Activated CD4-positive, alpha-beta T cell treated with anti-CD3 and anti-CD28 coated beads, Interleukin-2, amount 10 ng/mL, durations not matched to agents 7 days and 5 days (primary cell): Measurements from ENCODE around the gene PNCK. TPM values are rescaled to one million over a fixed set of nuclear protein-coding genes. Genes with fewer than 3 reads are reported as not detected.
"Not testable (repeated sequence)": the region's sequence is repeated elsewhere in the genome, so short reads cannot be mapped to it uniquely, and the experiment has no call there.

Experiments
- CTCF ChIA-PET: fragments of 350-600 bp; sonication (Branson Sonifier 250); formaldehyde crosslinking; loops from one replicate; lab custom pipeline; 2021; ENCODE audit warnings: antibody characterized with exemption; lab: Charles Lee
- POLR2A ChIA-PET: fragments of 350-600 bp; sonication (Branson Sonifier 250); formaldehyde crosslinking; loops from one replicate; lab custom pipeline; 2021; ENCODE audit warnings: antibody characterized with exemption; lab: Charles Lee
- DNase-seq: peaks from one replicate; pipeline ENCODE4 v3.0.0-alpha.2; 2020
- H3K27ac Mint-ChIP-seq: one replicate; pipeline ENCODE4 v1.8.0; 2021; ENCODE audit warnings: mild to moderate bottlenecking, moderate library complexity, mixed read lengths
- H3K27me3 Mint-ChIP-seq: one replicate; pipeline ENCODE4 v1.8.0; 2021; ENCODE audit warnings: mixed read lengths
- H3K36me3 Mint-ChIP-seq: one replicate; pipeline ENCODE4 v1.8.0; 2021; ENCODE audit warnings: low read depth, mixed read lengths
- H3K4me1 Mint-ChIP-seq: one replicate; pipeline ENCODE4 v1.8.0; 2021; ENCODE audit warnings: mixed read lengths
- H3K4me3 Mint-ChIP-seq: one replicate; pipeline ENCODE4 v1.8.0; 2021; ENCODE audit warnings: mild to moderate bottlenecking, moderate library complexity, mixed read lengths
- H3K9me3 Mint-ChIP-seq: one replicate; pipeline ENCODE4 v1.8.0; 2021; ENCODE audit warnings: mixed read lengths
- total RNA-seq, 2 experiments: library from RNA; stranded (reverse); gene quantifications; one replicate each; pipeline ENCODE4 v1.2.3, GENCODE V29; 2021

The PNCK gene
- total RNA-seq = not detected

- peaks cover 23% of the 10 kb centered on the region for H3K27me3 Mint-ChIP-seq
- no peak within 1 kb of the TSS for H3K27ac Mint-ChIP-seq
- CTCF ChIA-PET = interaction anchor here (0.9 kb wide), 1 partner anchor 11 kb away, joined by 3 read pairs; no protein-coding TSS in a partner anchor
- H3K36me3 Mint-ChIP-seq = no peaks in the 10 kb centered on the region
- H3K4me1 Mint-ChIP-seq = peaks cover 2% of the 10 kb centered on the region
- no peak within 1 kb of the TSS for H3K4me3 Mint-ChIP-seq
- H3K9me3 Mint-ChIP-seq = no peaks in the 10 kb centered on the region
- DNase-seq = no peak
- POLR2A ChIA-PET = no interaction called here
Measured at GRCh38 chrX:153673428-153674218, at the start of gene PNCK. PNCK (minus strand) TSS chrX:153673813; CDS start chrX:153673076, 737 bp downstream.

- peak overlapping the region; percentile 85 for H3K4me3 Mint-ChIP-seq
- ChIA-PET POLR2A (no interaction called here), CTCF (interaction anchor here (1.1 kb wide), 1 partner anchor 13 kb away, joined by 3 read pairs; no protein-coding TSS in a partner anchor)
- H3K27ac Mint-ChIP-seq = peak overlapping the region; percentile 82
- H3K9me3 Mint-ChIP-seq = no peaks in the 10 kb centered on the region
- no peak for DNase-seq
- H3K4me1 Mint-ChIP-seq = peaks cover 32% of the 10 kb centered on the region
- H3K36me3 Mint-ChIP-seq = peaks cover 28% of the 10 kb centered on the region
- H3K27me3 Mint-ChIP-seq = no peaks in the 10 kb centered on the region
Measured at GRCh38 chrX:153722704-153723350, 49.2 kb upstream of the PNCK start.

GRCh38 chrX:153719701-153720100 lies 46.1 kb upstream of the PNCK start:
- no peak for DNase-seq
- POLR2A ChIA-PET = no interaction called here
- Mint-ChIP-seq H3K36me3 (peaks cover 35% of the 10 kb centered on the region), H3K27ac (no peak overlapping the region), H3K27me3 (no peaks in the 10 kb centered on the region), H3K4me3 (no peak overlapping the region), H3K9me3 (no peaks in the 10 kb centered on the region), H3K4me1 (peaks cover 13% of the 10 kb centered on the region)
- CTCF ChIA-PET = interaction anchor here (1.1 to 1.6 kb wide), 3 partner anchors 12 to 52 kb away, joined by 3 to 5 read pairs (median 3); no protein-coding TSS in a partner anchor

- ChIA-PET POLR2A (no interaction called here), CTCF (interaction anchor here (0.6 to 1.1 kb wide), 2 partner anchors 11 to 121 kb away, joined by 4 to 5 read pairs; no protein-coding TSS in a partner anchor)
- H3K27me3 Mint-ChIP-seq = no peaks in the 10 kb centered on the region
- peaks cover 13% of the 10 kb centered on the region for H3K4me1 Mint-ChIP-seq
- H3K4me3 Mint-ChIP-seq = no peak overlapping the region
- no peak overlapping the region for H3K27ac Mint-ChIP-seq
- peaks cover 36% of the 10 kb centered on the region for H3K36me3 Mint-ChIP-seq
- no peaks in the 10 kb centered on the region for H3K9me3 Mint-ChIP-seq
- DNase-seq = no peak
Measured at GRCh38 chrX:153719238-153719637, 45.6 kb upstream of the PNCK start.

GRCh38 chrX:153717445-153717844 lies 43.8 kb upstream of the PNCK start:
- no peak overlapping the region for H3K27ac Mint-ChIP-seq
- POLR2A ChIA-PET = no interaction called here
- CTCF ChIA-PET = interaction anchor here (0.9 kb wide), 1 partner anchor 9 kb away, joined by 3 read pairs; no protein-coding TSS in a partner anchor
- H3K27me3 Mint-ChIP-seq = no peaks in the 10 kb centered on the region
- DNase-seq = no peak
- peaks cover 39% of the 10 kb centered on the region for H3K36me3 Mint-ChIP-seq
- no peak overlapping the region for H3K4me3 Mint-ChIP-seq
- H3K9me3 Mint-ChIP-seq = no peaks in the 10 kb centered on the region
- peaks cover 11% of the 10 kb centered on the region for H3K4me1 Mint-ChIP-seq

GRCh38 chrX:153714256-153714655 lies 40.6 kb upstream of the PNCK start:
- Mint-ChIP-seq H3K9me3 (no peaks in the 10 kb centered on the region), H3K27me3 (no peaks in the 10 kb centered on the region), H3K4me3 (no peak overlapping the region), H3K4me1 (no peaks in the 10 kb centered on the region), H3K36me3 (peaks cover 28% of the 10 kb centered on the region), H3K27ac (peak overlapping the region; percentile 41)
- no peak for DNase-seq
- ChIA-PET POLR2A (interaction anchor here (0.7 kb wide), 1 partner anchor 207 kb away, joined by 13 read pairs; no protein-coding TSS in a partner anchor), CTCF (interaction anchor here (0.6 kb wide), 1 partner anchor 377 kb away, joined by 4 read pairs; no protein-coding TSS in a partner anchor)

GRCh38 chrX:153709726-153710674 lies 36.4 kb upstream of the PNCK start:
- H3K36me3 Mint-ChIP-seq = peaks cover 15% of the 10 kb centered on the region
- ChIA-PET CTCF (no interaction called here), POLR2A (no interaction called here)
- H3K4me3 Mint-ChIP-seq = no peak overlapping the region
- DNase-seq = no peak
- H3K27ac Mint-ChIP-seq = no peak overlapping the region
- peaks cover 8% of the 10 kb centered on the region for H3K4me1 Mint-ChIP-seq
- H3K9me3 Mint-ChIP-seq = no peaks in the 10 kb centered on the region
- H3K27me3 Mint-ChIP-seq = no peaks in the 10 kb centered on the region

GRCh38 chrX:153708415-153708814 lies 34.8 kb upstream of the PNCK start:
- Mint-ChIP-seq H3K9me3 (no peaks in the 10 kb centered on the region), H3K36me3 (peaks cover 9% of the 10 kb centered on the region), H3K4me3 (no peak overlapping the region), H3K27me3 (no peaks in the 10 kb centered on the region), H3K27ac (no peak overlapping the region), H3K4me1 (peaks cover 8% of the 10 kb centered on the region)
- ChIA-PET POLR2A (interaction anchor here (0.7 kb wide), 1 partner anchor 306 kb away, joined by 3 read pairs; no protein-coding TSS in a partner anchor), CTCF (interaction anchor here (1.0 to 1.4 kb wide), 7 partner anchors 9 to 767 kb away, joined by 3 to 5 read pairs (median 3); no protein-coding TSS in a partner anchor)
- peak; percentile 53 for DNase-seq

- Mint-ChIP-seq H3K36me3 (peaks cover 6% of the 10 kb centered on the region), H3K9me3 (no peaks in the 10 kb centered on the region), H3K27me3 (no peaks in the 10 kb centered on the region), H3K4me3 (no peak overlapping the region), H3K27ac (no peak overlapping the region), H3K4me1 (peaks cover 8% of the 10 kb centered on the region)
- DNase-seq = no peak
- POLR2A ChIA-PET = no interaction called here
- CTCF ChIA-PET = interaction anchor here (1.0 to 1.4 kb wide), 8 partner anchors 10 to 766 kb away, joined by 3 to 5 read pairs (median 3); no protein-coding TSS in a partner anchor
Measured at GRCh38 chrX:153707406-153707805, 33.8 kb upstream of the PNCK start.

- ChIA-PET POLR2A (no interaction called here), CTCF (interaction anchor here (1.4 kb wide), 1 partner anchor 240 kb away, joined by 4 read pairs; no protein-coding TSS in a partner anchor)
- no peak overlapping the region for H3K4me3 Mint-ChIP-seq
- H3K9me3 Mint-ChIP-seq = no peaks in the 10 kb centered on the region
- peaks cover 6% of the 10 kb centered on the region for H3K36me3 Mint-ChIP-seq
- peak overlapping the region; percentile 36 for H3K27ac Mint-ChIP-seq
- DNase-seq = no peak
- peaks cover 8% of the 10 kb centered on the region for H3K4me1 Mint-ChIP-seq
- no peaks in the 10 kb centered on the region for H3K27me3 Mint-ChIP-seq
Measured at GRCh38 chrX:153706799-153707198, 33.2 kb upstream of the PNCK start.

- CTCF ChIA-PET = interaction anchor here (0.7 kb wide), 1 partner anchor 247 kb away, joined by 3 read pairs; no protein-coding TSS in a partner anchor
- H3K27ac Mint-ChIP-seq = peak overlapping the region; percentile 50
- H3K36me3 Mint-ChIP-seq, H3K27me3 Mint-ChIP-seq, H3K9me3 Mint-ChIP-seq, H3K4me1 Mint-ChIP-seq, DNase-seq, H3K4me3 Mint-ChIP-seq, POLR2A ChIA-PET: not testable (repeated sequence)
Measured at GRCh38 chrX:153705403-153706060, 31.9 kb upstream of the PNCK start.
